Globus pallidus (tissue), 1 donor: ENCODE measurements around the gene TLN1.
A peak's percentile ranks its signal among the peaks of the same experiment; 100 is the strongest.

Source experiments
- DNase-seq: peaks from one replicate; pipeline ENCODE4 v3.0.0-alpha.2; 2015; ENCODE audit warnings: low spot score

TLN1 gene

DNA sequence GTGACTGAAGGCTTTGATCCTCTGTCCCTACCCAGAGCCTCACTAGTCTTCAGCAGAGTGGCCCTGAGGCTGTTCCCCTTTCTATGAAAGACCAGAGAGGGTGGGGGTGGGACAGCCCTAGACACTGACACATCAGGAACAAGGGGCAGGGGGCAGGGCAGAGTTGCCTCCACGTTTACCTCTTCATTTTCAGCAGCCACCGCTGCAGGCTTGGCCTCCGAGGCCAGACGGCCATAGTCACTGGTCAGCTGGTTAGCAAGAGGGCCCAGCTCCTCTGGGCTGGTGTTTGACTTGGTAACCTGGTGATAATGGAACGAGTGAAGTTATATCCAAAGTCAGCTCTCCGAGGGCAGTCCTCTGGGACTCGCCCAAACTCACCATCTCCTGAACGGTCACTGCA, 26.6 kb downstream of the TLN1 start:
- no peak for DNase-seq

- DNase-seq = no peak
Observed at GRCh38 chr9:35703906-35704672, 27.9 kb downstream of the TLN1 start.

DNA sequence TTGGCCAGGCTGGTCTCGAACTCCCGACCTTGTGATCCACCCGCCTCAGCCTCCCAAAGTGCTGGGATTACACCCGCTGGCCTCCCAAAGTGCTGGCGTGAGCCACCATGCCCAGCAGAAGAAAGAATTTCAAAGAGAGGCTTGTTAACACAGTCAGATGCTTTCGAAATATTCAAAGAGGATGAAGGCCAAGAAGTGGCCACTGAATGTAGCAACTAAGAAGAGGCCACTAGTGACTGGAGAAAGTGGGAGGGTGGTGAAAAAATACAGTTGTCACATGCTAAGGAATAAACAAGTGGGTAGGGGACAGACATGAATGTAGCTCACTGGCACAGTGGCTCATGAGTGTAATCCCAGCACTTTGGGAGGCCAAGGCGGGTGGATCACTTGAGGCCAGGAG, 29.3 kb downstream of the TLN1 start:
- DNase-seq = no peak

GRCh38 chr9:35700942-35701341, 31.1 kb downstream of the TLN1 start:
- no peak for DNase-seq

GRCh38 chr9:35700031-35700430, 32.0 kb downstream of the TLN1 start:
- no peak for DNase-seq

DNA sequence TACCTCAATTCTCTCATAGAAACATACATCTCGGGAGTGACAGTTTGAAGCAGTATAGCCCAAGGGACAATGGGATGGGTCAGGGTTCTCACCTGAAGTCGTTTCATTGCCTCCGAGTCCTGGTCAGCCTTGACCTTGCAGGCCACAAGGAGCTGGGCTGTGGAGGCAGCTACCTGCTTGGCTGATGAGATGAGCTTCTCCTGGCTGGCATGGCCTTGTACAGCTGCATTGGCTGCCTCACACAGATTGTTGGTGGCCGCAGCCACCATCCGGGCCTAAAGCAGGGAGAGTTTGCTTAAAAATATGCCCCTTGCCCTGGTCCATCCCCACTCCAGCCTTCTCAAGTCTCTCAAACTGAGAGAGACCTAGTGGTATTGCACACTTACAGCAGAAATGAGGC, 33.8 kb downstream of the TLN1 start:
- DNase-seq = no peak

- DNase-seq = no peak
Observed at GRCh38 chr9:35697486-35697885, 34.5 kb downstream of the TLN1 start.

- peak; percentile 27 for DNase-seq
Observed at GRCh38 chr9:35696520-35697215, 35.3 kb downstream of the TLN1 start.

DNA sequence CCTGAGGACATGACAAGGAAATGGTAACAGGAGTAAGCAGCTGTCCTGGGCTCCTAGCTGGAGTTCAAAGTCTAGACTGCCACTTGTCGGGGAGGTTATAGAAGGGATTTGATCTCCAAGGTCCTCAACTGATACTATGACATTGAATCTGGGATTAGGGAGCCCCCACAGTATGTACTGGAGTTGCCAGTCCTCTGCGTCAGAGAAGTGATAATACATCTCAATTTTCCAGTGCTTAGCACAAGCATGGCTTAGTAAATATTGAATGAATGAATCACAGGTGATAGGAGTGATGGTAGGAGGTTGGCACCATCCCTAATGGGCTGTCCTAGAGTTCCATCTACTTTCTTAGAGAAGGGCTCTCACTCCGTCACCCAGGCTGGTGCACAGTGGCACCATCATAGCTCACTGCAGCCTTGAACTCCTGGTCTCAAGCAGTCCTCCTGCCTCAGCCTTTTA, 36.0 kb downstream of the TLN1 start:
- DNase-seq = no peak

DNA sequence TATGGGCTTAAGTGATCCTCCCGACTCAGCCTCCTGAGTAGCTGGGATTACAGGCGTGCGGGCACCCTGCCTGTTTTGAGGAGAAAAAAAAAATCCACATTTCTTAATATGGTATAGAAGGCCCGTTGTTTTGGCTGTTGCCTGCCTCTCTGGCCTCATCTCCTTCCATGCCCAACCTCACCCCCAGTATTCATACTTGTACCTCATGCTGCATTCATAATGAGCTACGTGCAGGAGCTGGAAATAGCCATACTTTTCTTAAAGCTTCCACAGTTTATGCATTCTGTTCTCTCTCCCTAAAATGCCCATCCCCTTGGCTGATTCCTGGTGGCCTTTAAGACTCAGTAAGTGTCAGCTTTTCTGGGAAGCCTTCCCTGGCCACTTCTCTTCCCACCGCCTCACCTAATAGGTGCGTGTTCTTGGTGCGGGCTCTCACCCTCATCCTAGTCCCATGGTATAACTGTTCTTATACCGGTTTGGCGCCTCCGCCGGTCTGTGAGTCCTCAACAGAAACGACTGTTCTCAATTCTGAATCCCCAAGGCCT, 40.2 kb downstream of the TLN1 start:
- DNase-seq = no peak

DNA sequence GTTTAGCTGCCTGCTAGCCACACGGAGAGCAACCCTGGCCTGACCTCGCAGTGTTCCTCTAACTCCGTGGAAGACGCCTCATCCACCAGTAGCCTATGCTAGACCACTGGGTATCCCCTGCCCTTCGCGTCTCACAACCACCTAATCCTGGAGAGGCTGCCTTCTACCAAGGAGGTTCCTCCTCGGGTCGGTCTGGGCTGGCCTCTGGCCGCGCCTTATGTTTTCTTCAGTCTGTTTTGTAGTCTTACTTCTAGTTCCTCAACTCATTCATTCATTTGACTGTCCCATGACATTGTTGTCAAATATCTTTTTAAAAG, 40.7 kb downstream of the TLN1 start:
- no peak for DNase-seq

GRCh38 chr9:35690614-35691333, 41.2 kb downstream of the TLN1 start:
- DNase-seq = peak; percentile 16

DNA sequence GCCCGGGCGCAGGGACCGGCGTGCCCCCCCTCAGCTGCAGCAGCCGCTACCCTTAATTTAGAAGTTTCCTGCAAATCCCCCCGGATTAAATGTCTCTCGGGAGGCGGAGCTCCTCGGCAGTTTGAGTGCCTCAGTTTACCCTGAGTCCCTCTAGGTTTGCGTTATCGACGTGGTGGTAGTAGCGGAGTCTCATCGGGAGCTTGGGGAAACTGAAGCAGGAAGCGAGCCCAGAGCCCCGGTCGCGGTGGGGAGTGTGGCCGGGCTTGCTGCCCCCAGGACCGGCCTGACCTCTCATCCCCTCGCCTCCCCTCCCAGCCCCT, 41.7 kb downstream of the TLN1 start:
- DNase-seq = no peak

DNA sequence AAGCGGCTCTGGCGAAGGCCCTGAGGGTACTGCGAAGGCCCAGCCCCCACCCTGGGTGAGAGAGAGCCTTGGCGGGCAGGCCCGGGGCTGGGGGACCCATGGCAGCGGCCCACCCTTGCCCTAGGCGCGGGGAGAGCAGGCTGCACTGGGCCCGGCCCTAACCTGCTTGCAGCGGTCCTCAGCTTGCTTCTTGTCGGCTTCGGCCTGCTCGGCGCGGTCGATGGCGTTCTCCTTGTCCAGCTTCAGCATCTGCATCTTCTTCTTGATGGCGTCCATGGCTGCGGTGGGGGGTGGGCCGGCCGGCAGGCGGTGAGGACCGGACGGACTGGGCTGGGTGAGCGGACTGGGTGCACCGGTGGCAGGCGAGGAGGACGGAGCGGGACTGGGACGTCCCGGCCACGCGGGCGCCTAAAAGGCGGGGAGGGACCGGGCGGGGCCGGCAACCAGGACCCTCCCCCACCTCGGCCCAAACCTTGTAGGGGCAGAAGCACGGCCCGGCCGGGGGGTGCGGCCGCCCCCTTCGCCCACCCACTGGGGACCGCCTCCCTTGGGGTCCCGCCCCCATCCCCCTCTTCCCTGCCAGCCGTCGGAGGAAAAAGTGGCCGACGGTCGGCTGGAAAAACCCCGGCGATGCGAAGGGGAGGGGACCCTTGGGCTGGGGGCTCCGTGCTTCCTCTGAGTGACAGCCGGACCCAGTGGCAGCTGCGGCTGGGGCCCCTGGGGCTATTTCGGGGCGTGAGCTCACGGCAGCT, 42.3 kb downstream of the TLN1 start, which contains the start of gene TPM2:
TPM2 (minus strand) TSS at position 384 of the 752 bp plus-strand sequence; CDS start at position 276, 108 bp downstream.
- no peak for DNase-seq

DNA sequence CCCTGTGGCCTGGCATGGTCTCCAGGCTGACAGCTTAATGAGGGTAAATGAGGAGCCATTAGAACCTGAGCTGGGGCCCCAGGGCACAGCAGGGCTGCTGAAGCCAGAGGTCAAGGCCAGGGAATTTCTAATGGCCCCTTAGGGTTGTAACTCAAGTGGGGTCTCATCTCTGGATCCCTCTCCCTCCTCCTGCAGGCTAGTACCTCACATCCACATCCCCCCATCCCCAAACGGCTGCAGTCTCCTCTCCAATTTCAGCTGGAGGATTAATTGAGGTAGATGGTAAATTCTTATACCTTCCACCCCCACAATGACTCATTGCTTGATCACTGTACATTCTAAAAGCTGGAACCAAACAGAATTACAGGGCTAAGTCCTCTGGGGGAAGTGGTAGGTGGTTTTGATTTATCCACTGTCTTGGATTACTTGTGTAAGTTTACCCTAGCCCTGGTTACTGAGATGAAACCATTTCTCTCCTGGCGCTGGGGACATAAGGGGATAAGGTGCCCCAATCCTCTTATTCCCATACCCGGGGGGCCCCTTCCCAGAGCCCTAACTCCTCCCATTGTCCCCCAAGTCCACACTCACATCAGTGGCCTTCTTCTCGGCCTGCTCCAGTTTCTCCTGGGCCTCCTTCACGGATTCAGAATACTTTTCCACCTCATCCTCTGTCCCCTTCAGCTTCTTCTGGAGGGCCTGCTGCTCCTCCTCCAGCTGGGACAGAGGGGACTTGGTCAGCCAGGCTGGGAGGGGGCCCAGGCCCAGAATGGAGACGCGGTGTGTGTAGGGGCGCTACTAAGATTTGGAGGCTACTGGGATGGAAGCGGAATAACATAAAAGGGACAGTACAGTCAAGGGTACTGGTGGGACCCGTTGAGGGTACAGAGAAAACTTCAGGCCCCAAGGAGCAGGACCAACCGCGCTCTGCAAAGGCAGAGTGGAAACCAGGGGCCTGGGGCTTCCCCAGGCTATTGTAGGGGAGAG, 43.1 kb downstream of the TLN1 start:
- DNase-seq = no peak

- no peak for DNase-seq
Observed at GRCh38 chr9:35687972-35688557, 43.9 kb downstream of the TLN1 start.

- no peak for DNase-seq
Observed at GRCh38 chr9:35687306-35687705, 44.7 kb downstream of the TLN1 start.

DNA sequence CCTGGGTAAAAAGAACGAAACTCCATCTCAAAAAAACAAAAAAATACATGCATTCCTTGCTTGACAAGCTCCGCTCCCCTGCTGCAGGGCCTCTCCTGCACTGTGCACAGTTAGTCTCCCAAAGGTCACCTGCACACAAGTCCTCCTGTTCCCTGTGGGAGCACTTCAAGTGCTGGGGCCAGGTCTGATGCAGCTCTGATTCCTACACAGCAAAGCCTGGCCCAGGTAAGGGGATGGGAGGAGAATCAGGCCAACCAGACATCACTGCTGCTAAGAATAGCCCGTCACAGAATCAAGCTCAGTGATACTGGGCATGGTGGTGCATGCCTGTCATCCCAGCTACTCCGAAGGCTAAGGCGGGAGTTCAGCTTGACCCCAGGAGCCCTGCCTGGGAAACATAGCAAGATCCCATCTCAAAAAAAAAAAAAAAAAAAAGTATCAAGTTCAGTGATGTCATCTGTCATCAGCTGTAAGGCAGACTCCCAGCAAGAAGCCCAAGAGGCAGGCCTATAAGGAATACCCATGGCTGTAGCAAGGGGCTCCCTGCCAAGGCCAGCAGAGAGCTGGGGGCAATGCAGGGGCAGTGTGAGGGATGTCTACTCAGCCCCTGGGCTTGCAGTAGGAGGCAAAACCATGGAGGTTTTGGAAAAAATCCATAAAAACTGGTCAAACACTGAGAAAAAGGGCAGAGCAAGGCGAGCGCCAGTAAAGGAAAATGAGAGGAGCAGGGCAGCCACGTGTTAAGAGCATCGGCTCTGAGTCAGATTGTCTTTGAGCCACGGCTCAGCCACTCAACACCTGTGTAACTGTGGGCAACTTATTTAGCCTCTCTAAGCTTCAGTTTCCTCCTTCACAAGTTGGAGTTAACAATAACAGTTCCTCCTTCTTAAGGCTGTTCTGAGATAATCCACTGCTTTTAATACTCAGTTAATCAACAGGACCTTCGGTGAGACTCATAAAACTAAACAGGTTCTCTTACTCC, 45.5 kb downstream of the TLN1 start:
- DNase-seq = no peak

DNA sequence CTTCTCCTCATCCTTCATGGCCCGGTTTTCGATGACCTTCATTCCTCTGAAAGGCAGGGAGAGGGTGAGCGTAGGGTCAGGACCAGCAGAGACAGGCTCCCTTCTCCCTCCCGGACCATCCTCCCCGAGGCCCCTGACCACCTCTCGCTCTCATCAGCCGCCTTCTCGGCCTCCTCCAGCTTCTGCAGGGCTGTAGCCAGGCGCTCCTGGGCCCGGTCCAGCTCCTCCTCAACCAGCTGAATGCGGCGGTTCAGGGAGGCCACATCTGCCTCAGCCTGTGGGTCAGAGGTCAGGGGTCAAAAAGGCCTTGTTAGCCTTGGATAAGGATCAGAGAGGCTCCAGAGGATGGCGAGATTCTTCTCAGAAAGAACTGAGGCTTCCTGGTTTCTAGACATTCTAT, 46.5 kb downstream of the TLN1 start:
- DNase-seq = no peak
